Stomach smooth muscle (tissue), 2 donors: ENCODE data around the gene SPAG17.

Experiments
- H3K27ac ChIP-seq: one replicate; pipeline ENCODE4 v1.7.0; 2013; ENCODE audit warnings: mild to moderate bottlenecking, low read length, inconsistent platforms
- H3K27me3 ChIP-seq, 2 donors: one replicate each; pipeline ENCODE4 v1.7.0; 2013; ENCODE audit warnings: low read length in 2 of 2; ENCODE audit not compliant: insufficient read depth in 2 of 2, control insufficient read depth in 1 of 2
- H3K36me3 ChIP-seq, 2 donors: one replicate each; pipeline ENCODE4 v1.7.0; 2013; ENCODE audit warnings: low read length in 2 of 2; ENCODE audit not compliant: control insufficient read depth in 2 of 2, insufficient read depth in 2 of 2
- H3K4me1 ChIP-seq: one replicate; pipeline ENCODE4 v1.7.0; 2013; ENCODE audit warnings: low read length; ENCODE audit not compliant: control insufficient read depth, insufficient read depth
- H3K4me3 ChIP-seq, 2 donors: one replicate each; pipeline ENCODE4 v1.7.0; 2013; ENCODE audit warnings: low read length in 2 of 2
- H3K9ac ChIP-seq, 2 donors: one replicate each; pipeline ENCODE4 v1.7.0; 2013; ENCODE audit warnings: low read length in 2 of 2, mild to moderate bottlenecking in 1 of 2
- H3K9me3 ChIP-seq, 2 donors: one replicate each; pipeline ENCODE4 v1.7.0; 2013; ENCODE audit warnings: low read length in 2 of 2; ENCODE audit not compliant: control insufficient read depth in 2 of 2
- donor health status: healthy.
- donor health status: Pancreatic carcinoma.

SPAG17 gene

DNA sequence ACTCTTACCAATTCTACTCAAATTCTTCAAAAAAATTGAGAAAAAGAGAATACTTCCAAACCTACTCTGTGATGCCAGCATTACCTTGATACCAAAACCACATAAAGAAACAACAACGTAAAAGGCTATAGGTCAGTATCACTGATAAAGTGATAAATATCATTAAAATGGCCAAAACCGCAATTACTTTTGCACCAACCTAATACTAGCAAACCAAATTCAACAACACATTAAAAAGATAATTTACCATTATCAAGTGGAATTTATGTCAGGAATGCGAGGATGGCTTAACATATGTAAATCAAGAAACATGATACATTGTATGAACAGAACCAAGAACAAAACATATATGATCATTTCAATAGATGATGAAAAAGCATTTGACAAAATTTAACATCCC is 7.0 kb downstream of the SPAG17 start:
- H3K4me3 ChIP-seq = no peak overlapping the region
- H3K9me3 ChIP-seq = no peaks in the 10 kb centered on the region
- no peak overlapping the region for H3K27ac ChIP-seq
- H3K36me3 ChIP-seq = no peaks in the 10 kb centered on the region
- no peaks in the 10 kb centered on the region for H3K4me1 ChIP-seq
- H3K9ac ChIP-seq = no peak overlapping the region
- H3K27me3 ChIP-seq = no peaks in the 10 kb centered on the region

DNA sequence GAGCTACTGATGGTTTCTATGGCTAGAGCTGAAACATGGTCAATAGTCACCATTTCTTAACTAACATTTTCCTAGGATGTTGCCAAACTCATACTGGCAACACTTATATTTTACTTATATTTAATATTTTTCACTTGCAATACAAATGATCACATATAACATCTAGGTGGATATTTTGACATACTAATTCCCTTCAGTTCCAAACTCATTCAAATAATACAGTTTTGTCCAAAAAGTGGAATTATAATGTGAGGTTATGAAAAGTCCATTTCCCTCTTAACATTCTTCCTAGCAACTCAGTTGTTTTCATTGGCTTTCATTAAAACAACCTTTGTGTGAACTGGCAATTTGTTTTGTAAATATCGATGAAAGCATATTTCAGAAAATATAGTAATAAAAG is 16.0 kb downstream of the SPAG17 start:
- no peaks in the 10 kb centered on the region for H3K9me3 ChIP-seq
- no peaks in the 10 kb centered on the region for H3K27me3 ChIP-seq
- no peak overlapping the region for H3K27ac ChIP-seq
- no peak overlapping the region for H3K9ac ChIP-seq
- H3K4me1 ChIP-seq = no peaks in the 10 kb centered on the region
- no peaks in the 10 kb centered on the region for H3K36me3 ChIP-seq
- H3K4me3 ChIP-seq = no peak overlapping the region

DNA sequence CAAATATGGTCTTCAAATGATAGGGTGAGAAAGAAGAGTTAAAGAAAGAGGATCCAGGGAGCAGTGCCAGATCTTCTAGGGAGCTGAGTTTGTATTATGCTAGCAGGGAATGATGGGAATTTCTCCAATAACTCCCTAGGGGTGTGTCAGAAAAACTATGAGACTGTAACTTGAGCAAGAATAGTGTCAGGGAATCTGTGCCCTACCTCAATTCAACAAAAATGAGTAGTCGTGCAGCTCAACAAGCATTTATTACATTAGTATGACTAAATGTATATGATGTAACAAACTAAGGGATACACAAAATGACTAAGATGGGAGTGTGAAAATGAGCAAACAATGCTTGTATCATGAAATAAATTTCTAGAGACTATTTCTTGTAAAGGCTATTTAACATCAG is 24.2 kb downstream of the SPAG17 start:
- no peak overlapping the region for H3K4me3 ChIP-seq
- no peaks in the 10 kb centered on the region for H3K4me1 ChIP-seq
- H3K9ac ChIP-seq = no peak overlapping the region
- no peaks in the 10 kb centered on the region for H3K9me3 ChIP-seq
- no peaks in the 10 kb centered on the region for H3K36me3 ChIP-seq
- H3K27me3 ChIP-seq = no peaks in the 10 kb centered on the region
- H3K27ac ChIP-seq = no peak overlapping the region

DNA sequence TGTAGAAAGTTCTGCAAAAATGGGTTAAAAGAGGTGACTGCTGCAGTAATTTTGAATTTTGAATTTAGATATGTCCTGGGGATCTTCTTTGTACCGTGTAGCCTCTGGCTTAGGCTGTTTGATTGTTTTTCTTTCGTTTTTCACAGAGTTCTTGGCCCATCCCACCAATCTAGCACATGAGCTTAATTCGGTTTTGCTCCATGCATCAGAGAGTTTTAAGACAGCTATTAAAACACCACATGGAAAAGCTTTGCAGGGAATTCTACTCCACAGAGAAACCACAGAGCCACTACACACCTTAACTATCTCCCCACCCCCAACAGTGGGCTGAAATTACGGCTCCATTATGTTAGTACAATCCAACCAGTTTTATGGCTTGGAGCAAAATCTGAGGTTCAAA is 25.5 kb downstream of the SPAG17 start:
- Histone ChIP-seq H3K9ac (no peak overlapping the region), H3K4me1 (no peaks in the 10 kb centered on the region), H3K27me3 (no peaks in the 10 kb centered on the region), H3K36me3 (no peaks in the 10 kb centered on the region), H3K27ac (no peak overlapping the region), H3K4me3 (no peak overlapping the region), H3K9me3 (no peaks in the 10 kb centered on the region)

- no peaks in the 10 kb centered on the region for H3K9me3 ChIP-seq
- H3K4me1 ChIP-seq = no peaks in the 10 kb centered on the region
- no peaks in the 10 kb centered on the region for H3K36me3 ChIP-seq
- no peak overlapping the region for H3K27ac ChIP-seq
- no peak overlapping the region for H3K4me3 ChIP-seq
- H3K9ac ChIP-seq = no peak overlapping the region
- no peaks in the 10 kb centered on the region for H3K27me3 ChIP-seq
Measured at GRCh38 chr1:118158924-118159323, 26.1 kb downstream of the SPAG17 start.

DNA sequence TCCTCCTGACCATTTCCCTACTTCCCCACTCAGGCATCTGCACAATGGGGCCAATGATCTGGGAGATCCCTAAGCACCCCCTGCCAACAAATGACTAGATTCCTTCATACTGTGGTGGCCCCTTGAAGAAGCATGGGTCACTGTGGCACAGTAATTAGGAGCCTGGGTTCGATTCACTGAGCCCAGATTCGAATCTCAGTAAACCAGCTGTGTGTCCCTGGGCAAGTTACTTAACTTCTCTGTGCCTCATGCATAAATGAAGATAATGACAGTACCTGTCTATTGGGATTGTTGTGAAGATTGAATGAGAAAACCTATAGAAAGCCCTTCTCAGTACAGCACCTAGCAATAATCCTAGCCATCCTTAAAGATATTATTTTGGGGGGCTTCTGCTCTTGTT is 27.5 kb downstream of the SPAG17 start:
- Histone ChIP-seq H3K9me3 (no peaks in the 10 kb centered on the region), H3K4me3 (no peak overlapping the region), H3K36me3 (no peaks in the 10 kb centered on the region), H3K27ac (no peak overlapping the region), H3K27me3 (no peaks in the 10 kb centered on the region), H3K4me1 (no peaks in the 10 kb centered on the region), H3K9ac (no peak overlapping the region)

- no peaks in the 10 kb centered on the region for H3K4me1 ChIP-seq
Measured at GRCh38 chr1:118155106-118155505, 29.9 kb downstream of the SPAG17 start.

DNA sequence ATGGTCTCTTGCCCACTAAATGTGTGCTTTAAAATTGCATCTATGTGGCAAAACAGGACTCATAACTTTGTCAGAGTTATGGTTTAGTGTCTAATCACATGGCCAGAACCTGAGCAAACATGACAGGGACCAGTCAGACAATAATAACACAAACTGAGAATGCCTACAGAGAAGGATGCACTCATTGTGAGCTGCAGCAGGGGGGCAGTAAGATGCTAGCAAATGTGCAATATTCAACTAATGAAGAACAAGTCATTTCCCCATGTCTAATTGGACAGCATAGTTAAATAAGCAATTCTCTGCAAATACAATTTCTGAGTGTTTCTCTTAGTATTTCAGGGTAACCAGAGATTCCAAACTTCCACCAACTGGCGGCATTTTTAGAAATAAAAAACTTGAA is 30.8 kb downstream of the SPAG17 start:
- Histone ChIP-seq H3K4me3 (no peak overlapping the region), H3K27ac (no peak overlapping the region), H3K9me3 (no peaks in the 10 kb centered on the region), H3K36me3 (no peaks in the 10 kb centered on the region), H3K9ac (no peak overlapping the region), H3K27me3 (no peaks in the 10 kb centered on the region), H3K4me1 (no peaks in the 10 kb centered on the region)

More at GRCh38 chr1:118155106-118155505, 29.9 kb downstream of the SPAG17 start:
- no peaks in the 10 kb centered on the region for H3K9me3 ChIP-seq
- H3K27me3 ChIP-seq = no peaks in the 10 kb centered on the region
- no peak overlapping the region for H3K9ac ChIP-seq
- no peaks in the 10 kb centered on the region for H3K36me3 ChIP-seq
- H3K4me3 ChIP-seq = no peak overlapping the region
- no peak overlapping the region for H3K27ac ChIP-seq

- H3K4me3 ChIP-seq = no peak overlapping the region
- H3K9me3 ChIP-seq = no peaks in the 10 kb centered on the region
- H3K9ac ChIP-seq = no peak overlapping the region
- no peak overlapping the region for H3K27ac ChIP-seq
- H3K4me1 ChIP-seq = no peaks in the 10 kb centered on the region
- H3K36me3 ChIP-seq = no peaks in the 10 kb centered on the region
- H3K27me3 ChIP-seq = no peaks in the 10 kb centered on the region
Measured at GRCh38 chr1:118151312-118151937, 33.6 kb downstream of the SPAG17 start.

GRCh38 chr1:118149799-118150198 is 35.2 kb downstream of the SPAG17 start:
- Histone ChIP-seq H3K36me3 (no peaks in the 10 kb centered on the region), H3K9me3 (no peaks in the 10 kb centered on the region), H3K9ac (no peak overlapping the region), H3K4me1 (no peaks in the 10 kb centered on the region), H3K27ac (no peak overlapping the region), H3K4me3 (no peak overlapping the region), H3K27me3 (no peaks in the 10 kb centered on the region)

DNA sequence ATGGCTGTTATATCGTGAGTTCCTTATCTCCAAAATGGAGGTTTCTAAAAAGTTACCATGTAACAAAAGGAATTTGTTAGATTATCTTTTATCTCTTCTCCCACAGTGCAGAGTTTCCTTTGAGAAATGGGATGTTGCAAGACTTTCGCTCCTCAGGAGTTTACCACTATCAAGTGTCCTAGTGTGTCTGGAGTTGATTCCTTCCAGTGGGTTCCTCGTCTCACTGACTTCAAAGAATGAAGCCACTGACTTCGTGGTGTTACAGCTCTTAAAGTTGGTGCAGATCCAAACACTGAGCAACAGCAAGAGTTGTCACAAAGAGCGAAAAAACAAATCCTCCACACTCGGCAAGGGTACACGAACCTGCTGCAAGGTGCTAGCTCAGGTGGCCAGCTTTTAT is 37.0 kb downstream of the SPAG17 start:
- H3K9me3 ChIP-seq = no peaks in the 10 kb centered on the region
- H3K9ac ChIP-seq = no peak overlapping the region
- H3K4me1 ChIP-seq = no peaks in the 10 kb centered on the region
- H3K27me3 ChIP-seq = peaks cover 0 to 5% of the 10 kb centered on the region in 2 donors
- no peaks in the 10 kb centered on the region for H3K36me3 ChIP-seq
- no peak overlapping the region for H3K27ac ChIP-seq
- no peak overlapping the region for H3K4me3 ChIP-seq
